ENCODE results near the gene REG4. TPM values are rescaled to one million over a fixed set of nuclear protein-coding genes. Genes with fewer than 3 reads are reported as not detected.

The REG4 gene
- total RNA-seq, 1 donor from 2014 or later = not detected

DNA sequence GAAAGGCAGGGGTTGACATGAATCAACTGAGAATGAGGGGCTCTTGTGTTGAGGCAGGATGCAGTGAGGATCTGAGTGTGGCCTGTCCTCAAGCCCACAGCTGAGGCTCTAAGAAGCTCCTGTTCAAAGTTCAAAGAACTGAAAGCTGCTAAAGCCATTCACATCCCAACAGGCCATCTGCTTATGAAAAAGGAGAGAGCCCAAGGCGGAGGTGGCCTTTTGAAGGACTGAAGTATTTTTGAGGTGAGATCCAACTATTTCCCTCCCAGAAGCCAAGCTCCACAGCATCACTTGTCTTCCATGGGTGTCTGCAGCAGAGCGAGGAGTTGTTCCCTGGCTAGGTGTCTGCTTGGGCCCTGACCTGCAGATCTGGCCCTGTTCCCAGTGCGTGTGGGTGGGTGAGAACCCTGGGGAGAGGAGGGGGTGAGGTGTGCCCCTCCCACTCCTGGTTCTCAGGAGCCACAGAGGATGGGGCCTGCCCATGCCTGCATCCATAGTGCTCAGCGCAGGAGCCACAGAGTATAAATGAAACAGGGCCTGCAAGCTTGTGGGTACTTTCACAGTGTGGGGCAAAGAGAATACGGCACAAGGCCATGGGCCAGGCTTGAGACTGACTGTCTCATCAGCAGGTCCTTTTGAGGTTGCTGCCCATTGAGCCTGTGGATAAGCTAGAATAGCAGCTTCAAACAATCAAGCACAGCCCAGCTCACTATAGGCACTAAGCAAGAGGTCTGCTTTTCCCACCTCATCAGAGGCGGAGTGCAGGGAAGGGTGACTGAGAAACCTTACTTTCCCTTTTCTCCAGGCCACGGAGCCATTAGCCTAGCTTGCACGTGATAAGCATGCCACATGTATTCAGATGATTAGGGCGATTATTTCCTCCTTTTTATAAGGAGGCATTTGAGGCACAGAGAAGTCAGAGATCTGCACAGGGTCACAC is 15.7 kb downstream of the REG4 start:
- Histone ChIP-seq H3K27ac (no peak overlapping the region), H3K4me3 (no peak overlapping the region), H3K9me3 (no peaks in the 10 kb centered on the region), H3K36me3 (no peaks in the 10 kb centered on the region), H3K4me1 (peaks cover under 1% of the 10 kb centered on the region), H3K27me3 (no peaks in the 10 kb centered on the region)
- intact Hi-C loops (cut with DNase I) = no loop called here
- no peak for TF ChIP-seq POLR2A (IDR thresholded peaks at IDR 0.05)
- no peak for TF ChIP-seq CTCF (IDR thresholded peaks at IDR 0.05)
- TF ChIP-seq POLR2AphosphoS5 (IDR thresholded peaks at IDR 0.05; ENCODE audit: insufficient read depth in 1 of 2, low read depth in 1 of 2) = no peak
- DNase-seq (ENCODE audit: extremely low spot score in 2 of 2) = no peak

DNA sequence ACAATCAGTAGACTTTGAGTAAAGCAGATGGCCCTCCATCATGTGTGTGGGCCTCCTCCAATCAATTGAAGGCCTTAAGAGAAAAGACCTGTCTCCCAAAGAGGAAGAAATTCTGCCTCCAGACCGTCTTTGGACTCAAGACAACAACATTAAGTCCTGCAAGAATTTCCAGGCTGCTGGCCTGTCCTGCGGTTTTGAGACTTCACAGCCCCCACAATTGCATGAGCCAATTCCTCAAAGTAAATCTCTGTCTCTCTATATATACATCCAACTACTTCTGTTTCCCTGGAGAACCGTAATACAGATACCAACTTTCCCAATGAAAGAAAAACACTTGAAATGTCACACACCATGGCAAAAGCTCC is 16.4 kb downstream of the REG4 start:
- no peaks in the 10 kb centered on the region for H3K27me3 ChIP-seq
- intact Hi-C loops (cut with DNase I) = no loop called here
- peaks cover 3% of the 10 kb centered on the region for H3K4me1 ChIP-seq
- TF ChIP-seq POLR2AphosphoS5 (IDR thresholded peaks at IDR 0.05; ENCODE audit: insufficient read depth in 1 of 2, low read depth in 1 of 2) = no peak
- DNase-seq (ENCODE audit: extremely low spot score in 2 of 2) = no peak
- no peak overlapping the region for H3K27ac ChIP-seq
- no peak overlapping the region for H3K4me3 ChIP-seq
- no peaks in the 10 kb centered on the region for H3K36me3 ChIP-seq
- H3K9me3 ChIP-seq = no peaks in the 10 kb centered on the region

GRCh38 chr1:119794230-119794875 is 16.9 kb downstream of the REG4 start:
- Histone ChIP-seq H3K4me3 (no peak overlapping the region), H3K27me3 (no peaks in the 10 kb centered on the region), H3K36me3 (no peaks in the 10 kb centered on the region), H3K4me1 (peaks cover 3% of the 10 kb centered on the region), H3K27ac (no peak overlapping the region), H3K9me3 (no peaks in the 10 kb centered on the region)
- intact Hi-C loops (cut with DNase I) = no loop called here
- no peak for DNase-seq (ENCODE audit: extremely low spot score in 2 of 2)
- TF ChIP-seq CTCF (IDR thresholded peaks at IDR 0.05) (no peak), POLR2A (IDR thresholded peaks at IDR 0.05) (no peak), POLR2AphosphoS5 (IDR thresholded peaks at IDR 0.05; ENCODE audit: insufficient read depth in 1 of 2, low read depth in 1 of 2) (no peak)

DNA sequence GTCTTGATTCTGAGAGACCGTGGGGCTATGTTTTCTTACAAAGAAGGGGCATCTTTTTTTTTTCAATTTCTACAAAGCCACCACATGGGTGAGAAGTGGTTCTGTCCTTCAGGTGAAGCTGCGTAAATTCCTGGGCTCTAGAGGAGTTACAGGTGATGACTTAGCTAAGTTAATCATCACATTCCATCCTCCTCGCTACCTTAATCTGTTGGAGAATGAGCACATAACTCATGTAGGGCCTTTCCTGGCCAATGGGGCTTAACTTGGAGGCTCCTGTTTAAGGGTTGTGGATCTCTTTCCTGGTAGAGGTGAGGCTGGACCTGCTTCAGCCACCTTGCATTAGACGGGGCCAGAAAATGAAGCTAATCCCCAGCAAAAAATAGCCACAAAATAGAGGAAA is 19.9 kb downstream of the REG4 start:
- DNase-seq (ENCODE audit: extremely low spot score in 2 of 2) = peak; percentile 25 to 52
- intact Hi-C loops (cut with DNase I) = no loop called here

More for the DNA sequence above, 19.9 kb downstream of the REG4 start:
- no peaks in the 10 kb centered on the region for H3K36me3 ChIP-seq
- H3K27me3 ChIP-seq = no peaks in the 10 kb centered on the region
- TF ChIP-seq POLR2AphosphoS5 (IDR thresholded peaks at IDR 0.05; ENCODE audit: insufficient read depth in 1 of 2, low read depth in 1 of 2) = no peak
- no peak for TF ChIP-seq POLR2A (IDR thresholded peaks at IDR 0.05)
- TF ChIP-seq CTCF (IDR thresholded peaks at IDR 0.05) = no peak
- no peak overlapping the region for H3K27ac ChIP-seq
- no peak overlapping the region for H3K4me3 ChIP-seq
- peaks cover 3% of the 10 kb centered on the region for H3K4me1 ChIP-seq
- no peaks in the 10 kb centered on the region for H3K9me3 ChIP-seq

Data from vagina (tissue), 2 donors.